GM12874 (cell line): ENCODE measurements around the gene MTHFD2.

ENCODE experiments used
- CTCF ChIP-seq: IDR thresholded peaks from 2 replicates; pipeline ENCODE4 v1.5.1; 2011; ENCODE audit warnings: low read depth, mild to moderate bottlenecking, control low read depth, low read length, moderate library complexity; ENCODE audit not compliant: insufficient read depth

MTHFD2 gene

GRCh38 chr2:74206180-74206688 lies 7.8 kb downstream of the MTHFD2 start:
- TF ChIP-seq CTCF = no peak

GRCh38 chr2:74212702-74213410 lies 14.4 kb downstream of the MTHFD2 start:
- no peak for TF ChIP-seq CTCF

- TF ChIP-seq CTCF = no peak
Measured at GRCh38 chr2:74216642-74217041, 18.2 kb downstream of the MTHFD2 start.

GRCh38 chr2:74219846-74220486 lies 21.6 kb downstream of the MTHFD2 start:
- no peak for TF ChIP-seq CTCF

- TF ChIP-seq CTCF = no peak
Measured at GRCh38 chr2:74221091-74221490, 22.7 kb downstream of the MTHFD2 start.

- TF ChIP-seq CTCF = no peak
Measured at GRCh38 chr2:74221604-74222299, 23.3 kb downstream of the MTHFD2 start.

- no peak for TF ChIP-seq CTCF
Measured at GRCh38 chr2:74222300-74222650, 23.9 kb downstream of the MTHFD2 start.
